ENCODE data around the gene APOM.

APOM gene

GRCh38 chr6:31639449-31639861 is 16.2 kb upstream of the APOM start:
- H3K36me3 ChIP-seq (ENCODE audit: control insufficient read depth in 2 of 2, insufficient read depth in 2 of 2, low read length in 2 of 2): peaks cover 80 to 88% of the 10 kb centered on the region in 2 donors

GRCh38 chr6:31640612-31641011 is 15.1 kb upstream of the APOM start:
- Histone ChIP-seq H3K4me1 (ENCODE audit: control insufficient read depth in 2 of 2, insufficient read depth in 2 of 2, low read length in 2 of 2) (no peaks in the 10 kb centered on the region), H3K9ac (ENCODE audit: low read depth in 1 of 2, low read length in 2 of 2) (no peak overlapping the region), H3K36me3 (ENCODE audit: control insufficient read depth in 2 of 2, insufficient read depth in 2 of 2, low read length in 2 of 2) (peaks cover 80 to 88% of the 10 kb centered on the region in 2 donors), H3K27ac (ENCODE audit: low read depth in 2 of 2, low read length in 2 of 2) (no peak overlapping the region), H3K9me3 (ENCODE audit: control insufficient read depth in 2 of 2, low read length in 2 of 2) (no peaks in the 10 kb centered on the region), H3K4me3 (ENCODE audit: low read length in 2 of 2) (no peak overlapping the region), H3K27me3 (ENCODE audit: control insufficient read depth in 2 of 2, insufficient read depth in 2 of 2, low read length in 2 of 2) (no peaks in the 10 kb centered on the region)

More at GRCh38 chr6:31639449-31639861, 16.2 kb upstream of the APOM start:
- no peaks in the 10 kb centered on the region for H3K4me1 ChIP-seq (ENCODE audit: control insufficient read depth in 2 of 2, insufficient read depth in 2 of 2, low read length in 2 of 2)
- H3K9ac ChIP-seq (ENCODE audit: low read depth in 1 of 2, low read length in 2 of 2): no peak overlapping the region
- no peak overlapping the region for H3K4me3 ChIP-seq (ENCODE audit: low read length in 2 of 2)
- H3K9me3 ChIP-seq (ENCODE audit: control insufficient read depth in 2 of 2, low read length in 2 of 2): no peaks in the 10 kb centered on the region
- no peaks in the 10 kb centered on the region for H3K27me3 ChIP-seq (ENCODE audit: control insufficient read depth in 2 of 2, insufficient read depth in 2 of 2, low read length in 2 of 2)
- H3K27ac ChIP-seq (ENCODE audit: low read depth in 2 of 2, low read length in 2 of 2): no peak overlapping the region

- H3K4me1 ChIP-seq (ENCODE audit: control insufficient read depth in 2 of 2, insufficient read depth in 2 of 2, low read length in 2 of 2): no peaks in the 10 kb centered on the region
- H3K27ac ChIP-seq (ENCODE audit: low read depth in 2 of 2, low read length in 2 of 2): no peak overlapping the region
- no peaks in the 10 kb centered on the region for H3K27me3 ChIP-seq (ENCODE audit: control insufficient read depth in 2 of 2, insufficient read depth in 2 of 2, low read length in 2 of 2)
- peaks cover 80 to 87% of the 10 kb centered on the region in 2 donors for H3K36me3 ChIP-seq (ENCODE audit: control insufficient read depth in 2 of 2, insufficient read depth in 2 of 2, low read length in 2 of 2)
- H3K9ac ChIP-seq (ENCODE audit: low read depth in 1 of 2, low read length in 2 of 2): no peak overlapping the region
- H3K9me3 ChIP-seq (ENCODE audit: control insufficient read depth in 2 of 2, low read length in 2 of 2): no peaks in the 10 kb centered on the region
- H3K4me3 ChIP-seq (ENCODE audit: low read length in 2 of 2): no peak overlapping the region
These were observed 14.3 kb upstream of the APOM start for GRCh38 chr6:31641370-31641769.

GRCh38 chr6:31642798-31643570 is 12.7 kb upstream of the APOM start:
- Histone ChIP-seq H3K4me3 (ENCODE audit: low read length in 2 of 2) (no peak overlapping the region), H3K9ac (ENCODE audit: low read depth in 1 of 2, low read length in 2 of 2) (no peak overlapping the region), H3K27ac (ENCODE audit: low read depth in 2 of 2, low read length in 2 of 2) (no peak overlapping the region), H3K27me3 (ENCODE audit: control insufficient read depth in 2 of 2, insufficient read depth in 2 of 2, low read length in 2 of 2) (no peaks in the 10 kb centered on the region), H3K9me3 (ENCODE audit: control insufficient read depth in 2 of 2, low read length in 2 of 2) (no peaks in the 10 kb centered on the region), H3K36me3 (ENCODE audit: control insufficient read depth in 2 of 2, insufficient read depth in 2 of 2, low read length in 2 of 2) (peaks cover 84 to 85% of the 10 kb centered on the region in 2 donors), H3K4me1 (ENCODE audit: control insufficient read depth in 2 of 2, insufficient read depth in 2 of 2, low read length in 2 of 2) (no peaks in the 10 kb centered on the region)

GRCh38 chr6:31643818-31644454 is 11.8 kb upstream of the APOM start:
- no peaks in the 10 kb centered on the region for H3K4me1 ChIP-seq (ENCODE audit: control insufficient read depth in 2 of 2, insufficient read depth in 2 of 2, low read length in 2 of 2)
- H3K9me3 ChIP-seq (ENCODE audit: control insufficient read depth in 2 of 2, low read length in 2 of 2): no peaks in the 10 kb centered on the region
- peaks cover 89 to 91% of the 10 kb centered on the region in 2 donors for H3K36me3 ChIP-seq (ENCODE audit: control insufficient read depth in 2 of 2, insufficient read depth in 2 of 2, low read length in 2 of 2)
- no peaks in the 10 kb centered on the region for H3K27me3 ChIP-seq (ENCODE audit: control insufficient read depth in 2 of 2, insufficient read depth in 2 of 2, low read length in 2 of 2)
- no peak overlapping the region for H3K4me3 ChIP-seq (ENCODE audit: low read length in 2 of 2)
- H3K27ac ChIP-seq (ENCODE audit: low read depth in 2 of 2, low read length in 2 of 2): no peak overlapping the region
- no peak overlapping the region for H3K9ac ChIP-seq (ENCODE audit: low read depth in 1 of 2, low read length in 2 of 2)

GRCh38 chr6:31645325-31645724 is 10.4 kb upstream of the APOM start:
- Histone ChIP-seq H3K36me3 (ENCODE audit: control insufficient read depth in 2 of 2, insufficient read depth in 2 of 2, low read length in 2 of 2) (peaks cover 83 to 85% of the 10 kb centered on the region in 2 donors), H3K4me1 (ENCODE audit: control insufficient read depth in 2 of 2, insufficient read depth in 2 of 2, low read length in 2 of 2) (no peaks in the 10 kb centered on the region), H3K4me3 (ENCODE audit: low read length in 2 of 2) (no peak overlapping the region)

GRCh38 chr6:31651602-31652191 is 4.0 kb upstream of the APOM start:
- Histone ChIP-seq H3K4me1 (ENCODE audit: control insufficient read depth in 2 of 2, insufficient read depth in 2 of 2, low read length in 2 of 2) (peaks cover 23 to 27% of the 10 kb centered on the region in 2 donors), H3K27ac (ENCODE audit: low read depth in 2 of 2, low read length in 2 of 2) (peak overlapping the region; percentile 94), H3K9ac (ENCODE audit: low read depth in 1 of 2, low read length in 2 of 2) (peak overlapping the region; percentile 78 to 93), H3K36me3 (ENCODE audit: control insufficient read depth in 2 of 2, insufficient read depth in 2 of 2, low read length in 2 of 2) (peaks cover 31 to 42% of the 10 kb centered on the region in 2 donors), H3K4me3 (ENCODE audit: low read length in 2 of 2) (peak overlapping the region; percentile 98 to 100), H3K27me3 (ENCODE audit: control insufficient read depth in 2 of 2, insufficient read depth in 2 of 2, low read length in 2 of 2) (no peaks in the 10 kb centered on the region), H3K9me3 (ENCODE audit: control insufficient read depth in 2 of 2, low read length in 2 of 2) (no peaks in the 10 kb centered on the region)

More at GRCh38 chr6:31645325-31645724, 10.4 kb upstream of the APOM start:
- Histone ChIP-seq H3K27me3 (ENCODE audit: control insufficient read depth in 2 of 2, insufficient read depth in 2 of 2, low read length in 2 of 2) (no peaks in the 10 kb centered on the region), H3K9me3 (ENCODE audit: control insufficient read depth in 2 of 2, low read length in 2 of 2) (no peaks in the 10 kb centered on the region), H3K9ac (ENCODE audit: low read depth in 1 of 2, low read length in 2 of 2) (no peak overlapping the region), H3K27ac (ENCODE audit: low read depth in 2 of 2, low read length in 2 of 2) (no peak overlapping the region)

- peaks cover 19 to 41% of the 10 kb centered on the region in 2 donors for H3K36me3 ChIP-seq (ENCODE audit: control insufficient read depth in 2 of 2, insufficient read depth in 2 of 2, low read length in 2 of 2)
- H3K27ac ChIP-seq (ENCODE audit: low read depth in 2 of 2, low read length in 2 of 2): peak overlapping the region; percentile 94
- H3K27me3 ChIP-seq (ENCODE audit: control insufficient read depth in 2 of 2, insufficient read depth in 2 of 2, low read length in 2 of 2): no peaks in the 10 kb centered on the region
- H3K9ac ChIP-seq (ENCODE audit: low read depth in 1 of 2, low read length in 2 of 2): peak overlapping the region; percentile 78 to 93
- no peaks in the 10 kb centered on the region for H3K9me3 ChIP-seq (ENCODE audit: control insufficient read depth in 2 of 2, low read length in 2 of 2)
- peak overlapping the region; percentile 98 to 100 for H3K4me3 ChIP-seq (ENCODE audit: low read length in 2 of 2)
- peaks cover 24 to 28% of the 10 kb centered on the region in 2 donors for H3K4me1 ChIP-seq (ENCODE audit: control insufficient read depth in 2 of 2, insufficient read depth in 2 of 2, low read length in 2 of 2)
These were observed 2.6 kb upstream of the APOM start for GRCh38 chr6:31652925-31653724.

- Histone ChIP-seq H3K9me3 (ENCODE audit: control insufficient read depth in 2 of 2, low read length in 2 of 2) (no peaks in the 10 kb centered on the region), H3K4me3 (ENCODE audit: low read length in 2 of 2) (no peak overlapping the region), H3K36me3 (ENCODE audit: control insufficient read depth in 2 of 2, insufficient read depth in 2 of 2, low read length in 2 of 2) (peaks cover 4 to 31% of the 10 kb centered on the region in 2 donors), H3K9ac (ENCODE audit: low read depth in 1 of 2, low read length in 2 of 2) (no peak overlapping the region), H3K4me1 (ENCODE audit: control insufficient read depth in 2 of 2, insufficient read depth in 2 of 2, low read length in 2 of 2) (peaks cover 40 to 43% of the 10 kb centered on the region in 2 donors), H3K27me3 (ENCODE audit: control insufficient read depth in 2 of 2, insufficient read depth in 2 of 2, low read length in 2 of 2) (no peaks in the 10 kb centered on the region), H3K27ac (ENCODE audit: low read depth in 2 of 2, low read length in 2 of 2) (no peak overlapping the region)
These were observed 933 bp upstream of the APOM start for GRCh38 chr6:31654574-31655348.
